Measurements from ENCODE around the gene MPHOSPH10. TPM values are rescaled to one million over a fixed set of nuclear protein-coding genes. Genes with fewer than 3 reads are reported as not detected.

MPHOSPH10 gene
- total and polyA plus RNA-seq, 2 of the 13 experiments (the other 11 are each of a cell fraction or from before 2014, with no cell fraction given) = 37.8 to 137 TPM

GRCh38 chr2:71136174-71136573 is 5.7 kb downstream of the MPHOSPH10 start (continued):
- TF ChIP-seq CHD4 (IDR thresholded peaks at IDR 0.05; ENCODE audit: borderline replicate concordance, low read length) = peak; percentile 46; the same call in 1 of the 2 replicates
- TF ChIP-seq ZNF121 (CRISPR knock-in tag; IDR thresholded peaks at IDR 0.05) = peak; percentile 85
- TF ChIP-seq ZNF629 (CRISPR knock-in tag; conservative IDR thresholded peaks at IDR 0.05) = peak; percentile 54
- TF ChIP-seq, protein P1, sequence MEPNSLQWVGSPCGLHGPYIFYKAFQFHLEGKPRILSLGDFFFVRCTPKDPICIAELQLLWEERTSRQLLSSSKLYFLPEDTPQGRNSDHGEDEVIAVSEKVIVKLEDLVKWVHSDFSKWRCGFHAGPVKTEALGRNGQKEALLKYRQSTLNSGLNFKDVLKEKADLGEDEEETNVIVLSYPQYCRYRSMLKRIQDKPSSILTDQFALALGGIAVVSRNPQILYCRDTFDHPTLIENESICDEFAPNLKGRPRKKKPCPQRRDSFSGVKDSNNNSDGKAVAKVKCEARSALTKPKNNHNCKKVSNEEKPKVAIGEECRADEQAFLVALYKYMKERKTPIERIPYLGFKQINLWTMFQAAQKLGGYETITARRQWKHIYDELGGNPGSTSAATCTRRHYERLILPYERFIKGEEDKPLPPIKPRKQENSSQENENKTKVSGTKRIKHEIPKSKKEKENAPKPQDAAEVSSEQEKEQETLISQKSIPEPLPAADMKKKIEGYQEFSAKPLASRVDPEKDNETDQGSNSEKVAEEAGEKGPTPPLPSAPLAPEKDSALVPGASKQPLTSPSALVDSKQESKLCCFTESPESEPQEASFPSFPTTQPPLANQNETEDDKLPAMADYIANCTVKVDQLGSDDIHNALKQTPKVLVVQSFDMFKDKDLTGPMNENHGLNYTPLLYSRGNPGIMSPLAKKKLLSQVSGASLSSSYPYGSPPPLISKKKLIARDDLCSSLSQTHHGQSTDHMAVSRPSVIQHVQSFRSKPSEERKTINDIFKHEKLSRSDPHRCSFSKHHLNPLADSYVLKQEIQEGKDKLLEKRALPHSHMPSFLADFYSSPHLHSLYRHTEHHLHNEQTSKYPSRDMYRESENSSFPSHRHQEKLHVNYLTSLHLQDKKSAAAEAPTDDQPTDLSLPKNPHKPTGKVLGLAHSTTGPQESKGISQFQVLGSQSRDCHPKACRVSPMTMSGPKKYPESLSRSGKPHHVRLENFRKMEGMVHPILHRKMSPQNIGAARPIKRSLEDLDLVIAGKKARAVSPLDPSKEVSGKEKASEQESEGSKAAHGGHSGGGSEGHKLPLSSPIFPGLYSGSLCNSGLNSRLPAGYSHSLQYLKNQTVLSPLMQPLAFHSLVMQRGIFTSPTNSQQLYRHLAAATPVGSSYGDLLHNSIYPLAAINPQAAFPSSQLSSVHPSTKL (CRISPR knock-in tag; IDR thresholded peaks at IDR 0.05) = peak; percentile 33; the same call in 1 of the 2 replicates
- TF ChIP-seq ZBTB20 (CRISPR knock-in tag; IDR thresholded peaks at IDR 0.05; ENCODE audit: borderline replicate concordance, low read depth) = no peak
- no peak for TF ChIP-seq ZNF687 (CRISPR knock-in tag; IDR thresholded peaks at IDR 0.05)
- peak; percentile 57 for TF ChIP-seq MED1 (CRISPR knock-in tag; IDR thresholded peaks at IDR 0.05)
- TF ChIP-seq TEAD3 (CRISPR knock-in tag; optimal IDR thresholded peaks at IDR 0.05; ENCODE audit: borderline replicate concordance) = peak; percentile 63
- TF ChIP-seq SP1 (IDR thresholded peaks at IDR 0.05) = no peak
- TF ChIP-seq SP1 (CRISPR knock-in tag; IDR thresholded peaks at IDR 0.05) = no peak
- peak; percentile 93 for TF ChIP-seq ZMYM3 (CRISPR knock-in tag; IDR thresholded peaks at IDR 0.05)
- TF ChIP-seq, protein P2, sequence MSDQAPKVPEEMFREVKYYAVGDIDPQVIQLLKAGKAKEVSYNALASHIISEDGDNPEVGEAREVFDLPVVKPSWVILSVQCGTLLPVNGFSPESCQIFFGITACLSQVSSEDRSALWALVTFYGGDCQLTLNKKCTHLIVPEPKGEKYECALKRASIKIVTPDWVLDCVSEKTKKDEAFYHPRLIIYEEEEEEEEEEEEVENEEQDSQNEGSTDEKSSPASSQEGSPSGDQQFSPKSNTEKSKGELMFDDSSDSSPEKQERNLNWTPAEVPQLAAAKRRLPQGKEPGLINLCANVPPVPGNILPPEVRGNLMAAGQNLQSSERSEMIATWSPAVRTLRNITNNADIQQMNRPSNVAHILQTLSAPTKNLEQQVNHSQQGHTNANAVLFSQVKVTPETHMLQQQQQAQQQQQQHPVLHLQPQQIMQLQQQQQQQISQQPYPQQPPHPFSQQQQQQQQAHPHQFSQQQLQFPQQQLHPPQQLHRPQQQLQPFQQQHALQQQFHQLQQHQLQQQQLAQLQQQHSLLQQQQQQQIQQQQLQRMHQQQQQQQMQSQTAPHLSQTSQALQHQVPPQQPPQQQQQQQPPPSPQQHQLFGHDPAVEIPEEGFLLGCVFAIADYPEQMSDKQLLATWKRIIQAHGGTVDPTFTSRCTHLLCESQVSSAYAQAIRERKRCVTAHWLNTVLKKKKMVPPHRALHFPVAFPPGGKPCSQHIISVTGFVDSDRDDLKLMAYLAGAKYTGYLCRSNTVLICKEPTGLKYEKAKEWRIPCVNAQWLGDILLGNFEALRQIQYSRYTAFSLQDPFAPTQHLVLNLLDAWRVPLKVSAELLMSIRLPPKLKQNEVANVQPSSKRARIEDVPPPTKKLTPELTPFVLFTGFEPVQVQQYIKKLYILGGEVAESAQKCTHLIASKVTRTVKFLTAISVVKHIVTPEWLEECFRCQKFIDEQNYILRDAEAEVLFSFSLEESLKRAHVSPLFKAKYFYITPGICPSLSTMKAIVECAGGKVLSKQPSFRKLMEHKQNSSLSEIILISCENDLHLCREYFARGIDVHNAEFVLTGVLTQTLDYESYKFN (CRISPR knock-in tag; conservative IDR thresholded peaks at IDR 0.05) = peak; percentile 67
- no peak for TF ChIP-seq THYN1 (CRISPR knock-in tag; IDR thresholded peaks at IDR 0.05; ENCODE audit: borderline replicate concordance, low read depth)
- peak; percentile 63; the same call in 1 of the 2 replicates for TF ChIP-seq ZNF264 (CRISPR knock-in tag; IDR thresholded peaks at IDR 0.05)
- TF ChIP-seq HOXA3 (CRISPR knock-in tag; IDR thresholded peaks at IDR 0.05) = peak; percentile 44; the same call in 1 of the 2 replicates
- TF ChIP-seq RARA (CRISPR knock-in tag; IDR thresholded peaks at IDR 0.05) = 0 out of 2 replicates have a peak, but pooled peaks have one; percentile 28
- TF ChIP-seq ZNF17 (CRISPR knock-in tag; IDR thresholded peaks at IDR 0.05) = no peak
- TF ChIP-seq HNF4A (CRISPR knock-in tag; IDR thresholded peaks at IDR 0.05) = peak; percentile 94
- no peak for TF ChIP-seq KMT2A (CRISPR knock-in tag; IDR thresholded peaks at IDR 0.05)
- TF ChIP-seq TCF7L2 (IDR thresholded peaks at IDR 0.05; ENCODE audit: low read depth, low read length) = no peak
- no peak for TF ChIP-seq YEATS4 (CRISPR knock-in tag; IDR thresholded peaks at IDR 0.05; ENCODE audit: borderline replicate concordance)
